HEK293T (cell line): Measurements from ENCODE around the gene OSBPL3.
A peak's percentile ranks its signal among the peaks of the same experiment; 100 is the strongest.

ENCODE experiments used
- CTCF ChIA-PET: fragments of 350-600 bp; formaldehyde crosslinking; extraction: SDS; loops from one replicate; lab custom pipeline; 2021; ENCODE audit warnings: antibody characterized with exemption, inconsistent platforms; lab: Yijun Ruan, JAX
- POLR2A ChIA-PET: fragments of 350-600 bp; formaldehyde crosslinking; extraction: SDS; loops from one replicate; lab custom pipeline; 2020; ENCODE audit warnings: antibody characterized with exemption, inconsistent platforms; lab: Yijun Ruan, JAX
- DNase-seq: peaks from one replicate; pipeline ENCODE4 v3.0.0; 2012; ENCODE audit warnings: mixed read lengths; ENCODE audit errors: extremely low spot score
- ARNT ChIP-seq: fragments of 450-650 bp; IDR thresholded peaks from 2 replicates; pipeline ENCODE4 v1.6.1; 2017; ENCODE audit warnings: mild to moderate bottlenecking
- BHLHE40 ChIP-seq: fragments of 450-650 bp; IDR thresholded peaks from 2 replicates; pipeline ENCODE4 v1.6.1; 2016; ENCODE audit warnings: mild to moderate bottlenecking, moderate library complexity, borderline replicate concordance
- CTBP1 ChIP-seq: fragments of 450-650 bp; IDR thresholded peaks from 2 replicates; pipeline ENCODE4 v1.6.1; 2016; ENCODE audit warnings: borderline replicate concordance
- ELF4 ChIP-seq: fragments of 450-650 bp; IDR thresholded peaks from 2 replicates; pipeline ENCODE4 v1.6.1; 2017; ENCODE audit warnings: antibody characterized with exemption
- FOXA1 ChIP-seq: fragments of 450-650 bp; IDR thresholded peaks from 2 replicates; pipeline ENCODE4 v1.6.1; 2016; ENCODE audit warnings: mild to moderate bottlenecking
- FOXK2 ChIP-seq: fragments of 450-650 bp; IDR thresholded peaks from 2 replicates; pipeline ENCODE4 v1.6.1; 2016; ENCODE audit warnings: mild to moderate bottlenecking
- FOXM1 ChIP-seq: fragments of 450-650 bp; IDR thresholded peaks from 2 replicates; pipeline ENCODE4 v1.6.1; 2017; ENCODE audit warnings: mild to moderate bottlenecking, borderline replicate concordance
- HDGF ChIP-seq: fragments of 450-650 bp; IDR thresholded peaks from 2 replicates; pipeline ENCODE4 v1.6.1; 2017; ENCODE audit warnings: antibody characterized with exemption, borderline replicate concordance
- L3MBTL2 ChIP-seq: fragments of 450-650 bp; conservative IDR thresholded peaks from 2 replicates; pipeline ENCODE4 v1.6.1; 2016; ENCODE audit warnings: mild to moderate bottlenecking
- LEF1 ChIP-seq: fragments of 450-650 bp; IDR thresholded peaks from 2 replicates; pipeline ENCODE4 v1.6.1; 2017; ENCODE audit warnings: mild to moderate bottlenecking, borderline replicate concordance
- NFRKB ChIP-seq: fragments of 450-650 bp; IDR thresholded peaks from 2 replicates; pipeline ENCODE4 v1.6.1; 2016; ENCODE audit warnings: mild to moderate bottlenecking, moderate library complexity
- PKNOX1 ChIP-seq: fragments of 450-650 bp; IDR thresholded peaks from 2 replicates; pipeline ENCODE4 v1.6.1; 2016
- SP1 ChIP-seq: fragments of 450-650 bp; IDR thresholded peaks from 2 replicates; pipeline ENCODE4 v1.6.1; 2017
- SUZ12 ChIP-seq: fragments of 450-650 bp; IDR thresholded peaks from 2 replicates; pipeline ENCODE4 v1.6.1; 2016; ENCODE audit warnings: mild to moderate bottlenecking
- TARDBP ChIP-seq: fragments of 450-650 bp; IDR thresholded peaks from 2 replicates; pipeline ENCODE4 v1.6.1; 2016
- ZNF384 ChIP-seq: fragments of 450-650 bp; IDR thresholded peaks from 2 replicates; pipeline ENCODE4 v1.6.1; 2016

The OSBPL3 gene

DNA sequence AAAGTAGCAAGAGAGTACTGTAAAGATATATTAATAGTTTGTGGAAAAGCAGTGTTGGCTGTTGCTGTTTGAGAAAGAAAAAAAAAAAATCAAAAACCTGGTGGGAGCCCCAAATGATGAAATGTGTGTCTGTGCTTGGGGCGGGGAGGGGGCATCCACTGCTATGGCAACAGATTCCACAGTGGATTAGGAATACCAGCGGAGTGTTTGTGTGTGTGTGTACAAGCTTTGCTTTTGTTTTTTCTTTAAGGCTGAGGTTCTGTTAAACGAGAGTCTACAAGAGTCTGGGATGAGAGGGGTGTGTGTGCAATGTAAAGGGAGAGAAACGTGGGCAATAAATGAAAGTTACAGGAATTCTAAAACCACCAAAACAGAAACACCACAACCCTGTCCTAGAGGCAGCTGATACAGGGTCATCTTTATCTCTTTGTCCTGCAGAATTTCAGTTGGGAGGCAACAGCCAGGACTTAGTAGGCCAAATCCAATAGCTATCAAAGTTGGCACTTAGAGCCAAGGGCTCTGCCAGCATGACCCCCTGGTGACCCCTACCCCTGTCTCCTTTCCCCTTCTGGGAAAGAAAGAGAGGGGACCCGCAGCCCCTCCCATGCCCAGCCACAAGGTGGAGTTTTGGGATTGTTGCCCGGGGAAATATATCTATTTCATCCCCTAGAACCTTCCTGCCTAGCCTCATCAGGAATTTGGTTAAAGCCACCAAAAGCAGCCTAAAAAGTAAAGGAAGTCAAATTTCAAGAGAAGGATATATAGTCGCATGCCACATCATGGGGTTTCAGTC lies 85.4 kb downstream of the OSBPL3 start:
- DNase-seq, result no peak
- POLR2A ChIA-PET, result interaction anchor here (1.3 kb wide), 1 partner anchor 231 kb away, joined by 3 read pairs; no protein-coding TSS in a partner anchor
- TF ChIP-seq PKNOX1 (no peak), FOXK2 (no peak), FOXM1 (no peak), CTBP1 (no peak), ELF4 (no peak), HDGF (no peak), SUZ12 (no peak), SP1 (no peak), TARDBP (no peak), BHLHE40 (no peak), NFRKB (no peak), FOXA1 (no peak), ARNT (no peak), ZNF384 (no peak)
- CTCF ChIA-PET, result interaction anchor here (0.6 to 1.4 kb wide), 3 partner anchors 13 to 1252 kb away, joined by 3 to 4 read pairs (median 3); no protein-coding TSS in a partner anchor

DNA sequence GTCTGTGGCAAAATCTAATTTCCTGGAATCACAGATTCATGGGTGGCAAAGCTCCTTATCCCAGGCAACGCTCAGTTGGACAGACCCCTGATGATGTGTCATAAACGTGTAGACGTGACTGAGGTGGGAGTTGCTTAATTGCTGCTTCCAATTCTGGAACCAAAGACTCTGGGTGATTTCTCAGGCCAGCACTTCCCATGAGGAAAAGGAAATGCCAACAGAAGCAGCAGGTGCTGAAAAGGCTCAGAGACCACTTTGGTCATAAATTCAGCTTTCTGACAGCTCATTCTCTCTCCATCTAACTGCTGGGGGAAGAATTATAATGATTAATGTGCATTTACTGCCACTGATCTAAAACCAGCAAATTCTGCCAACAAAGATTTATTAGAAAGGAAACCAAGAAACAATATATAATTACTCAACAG lies 88.7 kb downstream of the OSBPL3 start:
- TF ChIP-seq HDGF (no peak), PKNOX1 (peak; percentile 75)
- CTCF ChIA-PET, result interaction anchor here (1.0 kb wide), 1 partner anchor 71 kb away, joined by 3 read pairs; no protein-coding TSS in a partner anchor
- DNase-seq, result no peak
- POLR2A ChIA-PET, result no interaction called here

GRCh38 chr7:24889611-24890010 lies 90.4 kb downstream of the OSBPL3 start:
- ChIA-PET CTCF (interaction anchor here (0.8 kb wide), 1 partner anchor 77 kb away, joined by 5 read pairs; no protein-coding TSS in a partner anchor), POLR2A (no interaction called here)
- TF ChIP-seq PKNOX1 (no peak), SP1 (no peak), LEF1 (no peak), FOXA1 (no peak), FOXM1 (no peak), BHLHE40 (no peak), ZNF384 (no peak), FOXK2 (no peak)
- DNase-seq, result no peak

DNA sequence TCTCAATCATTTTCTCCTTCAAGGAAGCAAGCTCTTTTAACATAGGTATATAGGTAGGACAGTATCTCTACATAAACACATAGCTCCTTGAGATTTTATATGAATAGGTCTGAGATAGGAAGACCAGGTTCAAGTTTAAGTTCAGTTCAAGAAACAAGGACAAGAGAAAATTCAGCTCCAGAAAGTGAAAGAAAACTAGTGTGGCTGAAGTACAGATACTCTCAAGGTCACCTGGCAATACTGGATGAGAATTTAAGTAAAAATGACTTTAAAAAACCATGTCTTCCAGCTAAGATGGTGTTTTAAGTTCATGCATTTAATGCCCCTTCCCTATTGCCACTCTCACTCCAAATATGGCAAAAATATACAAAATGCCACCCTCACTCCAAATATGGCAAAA lies 91.3 kb downstream of the OSBPL3 start:
- DNase-seq, result no peak
- TF ChIP-seq L3MBTL2 (no peak), CTBP1 (no peak), FOXA1 (no peak), FOXK2 (no peak), NFRKB (no peak), FOXM1 (no peak), PKNOX1 (no peak), ARNT (no peak), BHLHE40 (no peak)
- ChIA-PET POLR2A (interaction anchor here (1.1 kb wide), 1 partner anchor 11 kb away, joined by 3 read pairs; no protein-coding TSS in a partner anchor), CTCF (interaction anchor here (1.0 kb wide), 1 partner anchor 7 kb away, joined by 3 read pairs; no protein-coding TSS in a partner anchor)

DNA sequence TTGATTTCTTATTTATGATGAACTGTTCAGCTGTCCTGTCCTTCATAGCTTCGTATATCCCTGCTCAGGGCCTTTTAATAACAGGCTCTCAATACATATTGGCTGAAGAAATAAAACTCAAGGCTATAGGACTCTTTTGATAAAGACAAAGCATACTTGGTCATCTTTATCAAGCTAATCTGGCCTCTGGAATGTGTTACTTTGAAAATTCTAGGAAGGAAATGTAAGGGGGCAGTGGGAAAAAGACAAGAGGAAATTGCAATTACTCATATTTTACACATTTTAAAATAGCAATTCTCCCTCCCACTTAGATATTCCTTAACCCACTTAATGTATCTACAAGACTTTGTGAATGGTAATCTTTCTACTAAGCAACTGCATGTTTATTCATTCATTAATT lies 94.3 kb downstream of the OSBPL3 start:
- no peak for DNase-seq
- ChIA-PET CTCF (no interaction called here), POLR2A (no interaction called here)
- TF ChIP-seq HDGF (no peak), FOXM1 (no peak), SP1 (no peak), CTBP1 (no peak), ELF4 (no peak), BHLHE40 (no peak), L3MBTL2 (no peak), NFRKB (no peak), FOXA1 (no peak), ARNT (no peak)

DNA sequence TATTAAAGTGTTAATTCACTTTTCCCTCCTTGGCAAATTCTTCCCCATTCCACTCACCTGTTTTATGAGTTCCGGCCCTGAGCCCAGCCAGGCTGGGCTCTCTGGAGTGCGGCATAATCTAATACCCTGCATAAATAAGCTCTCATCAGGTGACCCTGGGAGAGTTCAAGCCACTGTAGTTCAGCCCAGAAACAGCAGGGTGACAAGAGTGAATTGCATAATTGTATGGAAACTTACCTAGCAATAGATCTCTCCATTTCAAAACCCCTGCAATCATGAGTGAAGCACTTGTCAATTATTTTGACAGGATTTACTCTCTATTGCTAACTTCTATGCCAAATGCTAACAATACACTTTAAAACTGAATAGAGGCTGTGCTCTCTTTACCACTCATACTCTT lies 94.7 kb downstream of the OSBPL3 start:
- peak; percentile 30 for DNase-seq
- CTCF ChIA-PET, result interaction anchor here (0.6 kb wide), 1 partner anchor 65 kb away, joined by 4 read pairs; no protein-coding TSS in a partner anchor
- TF ChIP-seq FOXA1, result no peak
- no peak for TF ChIP-seq NFRKB
- no peak for TF ChIP-seq FOXM1
- TF ChIP-seq LEF1, result no peak
- no peak for TF ChIP-seq BHLHE40
- no peak for TF ChIP-seq ELF4
- POLR2A ChIA-PET, result no interaction called here
